K562 (cell line): ENCODE results near the gene NRXN3. TPM values are rescaled to one million over a fixed set of nuclear protein-coding genes. Genes with fewer than 3 reads are reported as not detected.

Experiments
- ATAC-seq: fragments of 200-7000 bp; cut with Tn5 transposase; 3 replicates; pipeline ENCODE4 v1.9.1; 2020; ENCODE audit warnings: moderate library complexity
- BruUV-seq: library from RNA; stranded (reverse); fragments of 400-500 nt; replicated peaks from 2 replicates; lab custom pipeline; 2021; lab: Mats Ljungman, UMichigan
- CTCF ChIA-PET: fragments of 300-600 bp; formaldehyde crosslinking; extraction: SDS; loops from one replicate; lab custom pipeline; 2021; ENCODE audit warnings: low intra/inter-chr PET ratio; lab: Yijun Ruan, JAX
- POLR2A ChIA-PET: fragments of 300-600, 350-650 bp; sonication (Branson Sonifier 250); formaldehyde crosslinking; extraction: SDS; loops from one replicate; lab custom pipeline; 2021; ENCODE audit warnings: antibody characterized with exemption, inconsistent platforms; lab: Yijun Ruan, JAX
- DNase-seq, 4 experiments: peaks; one replicate each; pipeline versions ENCODE4 v3.0.0 to v3.0.0-alpha.2; 2011 to 2018; ENCODE audit warnings: low spot score in 3 of 4, mixed read lengths in 3 of 4; ENCODE audit errors: extremely low read depth in 1 of 4
- FAIRE-seq: peaks from 2 replicates; lab custom pipeline; 2011; peaks lifted over from hg19 to GRCh38; lab: Jason Lieb, UNC
- H2AFZ ChIP-seq: 2 replicates; pipeline ENCODE4 v1.6.0; 2011; ENCODE audit warnings: low read depth, low read length, control low read depth, inconsistent platforms
- H3K27ac ChIP-seq: fragments of 200-600 bp; 3 replicates; pipeline ENCODE4 v1.8.0; 2011; ENCODE audit warnings: low read depth, mild to moderate bottlenecking, control low read depth, inconsistent platforms, low read length, moderate library complexity, mixed read lengths; ENCODE audit errors: extremely low read depth
- H3K27me3 ChIP-seq, 2 experiments: fragments of 300-600 bp in 1 of 2; 2 replicates in 1 of 2; 3 replicates in 1 of 2; pipeline versions ENCODE4 v1.6.0 to v1.8.0; 2011; ENCODE audit warnings: inconsistent platforms in 2 of 2, low read length in 2 of 2, mild to moderate bottlenecking in 1 of 2, mixed read lengths in 1 of 2, moderate library complexity in 1 of 2; ENCODE audit not compliant: control insufficient read depth in 2 of 2, insufficient read depth in 2 of 2
- H3K36me3 ChIP-seq: fragments of 300-600 bp; 3 replicates; pipeline ENCODE4 v1.8.0; 2011; ENCODE audit warnings: mild to moderate bottlenecking, low read length, inconsistent platforms; ENCODE audit not compliant: control insufficient read depth, insufficient read depth
- H3K4me1 ChIP-seq, 2 experiments: fragments of 200-600 bp in 1 of 2; replicated peaks in 1 of 2; 2 replicates in 1 of 2; 3 replicates in 1 of 2; pipeline versions ENCODE4 v1.5.1 to v1.8.0; 2011; ENCODE audit warnings: inconsistent platforms in 2 of 2, low read length in 2 of 2, mild to moderate bottlenecking in 1 of 2, mixed read lengths in 1 of 2, moderate library complexity in 1 of 2; ENCODE audit not compliant: control insufficient read depth in 2 of 2, insufficient read depth in 2 of 2
- H3K4me2 ChIP-seq: 2 replicates; pipeline ENCODE4 v1.6.1; 2011; ENCODE audit warnings: low read length, control low read depth, inconsistent platforms, mixed read lengths; ENCODE audit not compliant: insufficient read depth
- H3K4me3 ChIP-seq: fragments of 200-600 bp; sonication (generic), shearing (Covaris generic); 2 replicates; pipeline ENCODE4 v1.5.1; 2016; ENCODE audit warnings: control low read depth, inconsistent platforms
- H3K79me2 ChIP-seq: fragments of 200-600 bp; 3 replicates; pipeline ENCODE4 v1.8.0; 2011; ENCODE audit warnings: low read length, inconsistent platforms; ENCODE audit not compliant: control insufficient read depth, insufficient read depth
- H3K9ac ChIP-seq, 2 experiments: 2 replicates each; pipeline versions ENCODE4 v1.6.0 to v1.6.1; 2011; ENCODE audit warnings: low read depth in 2 of 2, low read length in 2 of 2, control low read depth in 1 of 2, inconsistent platforms in 1 of 2, mild to moderate bottlenecking in 1 of 2, mixed read lengths in 1 of 2; ENCODE audit not compliant: insufficient read depth in 1 of 2
- H3K9me1 ChIP-seq: one replicate; pipeline ENCODE4 v1.6.0; 2011; ENCODE audit warnings: inconsistent platforms, mild to moderate bottlenecking, low read length, moderate library complexity; ENCODE audit not compliant: control insufficient read depth, insufficient read depth
- H3K9me3 ChIP-seq: replicated peaks from 2 replicates; pipeline ENCODE4 v1.5.1; 2011; ENCODE audit warnings: low read depth, low read length, inconsistent platforms; ENCODE audit not compliant: control insufficient read depth, insufficient read depth
- H4K20me1 ChIP-seq: replicated peaks from 2 replicates; pipeline ENCODE4 v1.6.1; 2011; ENCODE audit warnings: low read length, inconsistent platforms, mixed read lengths; ENCODE audit not compliant: control insufficient read depth, insufficient read depth
- NCOR1 ChIP-seq: fragments of 450-650 bp; IDR thresholded peaks from 2 replicates; pipeline ENCODE4 v1.6.1; 2016; ENCODE audit warnings: mild to moderate bottlenecking, moderate library complexity
- NFIX ChIP-seq: fragments of 250-450 bp; sonication (Bioruptor Pico); IDR thresholded peaks from 2 replicates; pipeline ENCODE4 v1.4.0; 2020; ENCODE audit warnings: low read depth, mild to moderate bottlenecking, moderate library complexity
- PHB2 ChIP-seq: fragments of 450-650 bp; IDR thresholded peaks from 2 replicates; pipeline ENCODE4 v1.6.1; 2017; ENCODE audit warnings: low read depth
- RHOXF2B ChIP-seq: fragments of 250-450 bp; sonication (Bioruptor Pico); conservative IDR thresholded peaks from 2 replicates; pipeline ENCODE4 v1.5.1; 2021
- SP2 ChIP-seq: IDR thresholded peaks from 2 replicates; pipeline ENCODE4 v1.6.1; 2011; ENCODE audit warnings: mild to moderate bottlenecking, low read depth, low read length, moderate library complexity; ENCODE audit not compliant: poor library complexity, severe bottlenecking; ENCODE audit errors: extremely low read depth
- TBP ChIP-seq: optimal IDR thresholded peaks from 2 replicates; pipeline ENCODE3; 2011; ENCODE audit warnings: low read depth, low read length, improper control_type of control experiment
- ZNF184 ChIP-seq: sonication (generic); formaldehyde crosslinking; IDR thresholded peaks from 2 replicates; pipeline ENCODE4 v1.5.0; 2020; ENCODE audit warnings: missing genetic modification reagents
- ZNF407 ChIP-seq: fragments of 450-650 bp; IDR thresholded peaks from 2 replicates; pipeline ENCODE4 v1.6.1; 2016; ENCODE audit warnings: low read depth
- ZNF77 ChIP-seq: fragments of 250-450 bp; sonication (Bioruptor Pico); IDR thresholded peaks from 2 replicates; pipeline ENCODE4 v1.5.0; 2020
- WGBS: fragments of 100-300 bp; shearing (Covaris generic); methylation state at CpG from one replicate; pipeline ENCODE4 v1.1.6; 2016; ENCODE audit warnings: low coverage, mixed read lengths; ENCODE audit not compliant: insufficient coverage; ENCODE audit errors: missing lambda C conversion rate; 5-methylcytosine and 5-hydroxymethylcytosine counted together
- in situ Hi-C: fragments of 300-500 bp; cut with MboI; formaldehyde crosslinking; loops from 4 replicates; pipeline ENCODE4 v1.15.0; 2018; ENCODE audit warnings: inconsistent platforms, mixed read lengths
- intact Hi-C: fragments of 100-400 bp; cut with micrococcal nuclease; formaldehyde crosslinking; loops from 2 replicates; pipeline ENCODE4 v1.14.2; 2022
- polyA plus RNA-seq, 8 experiments: library from polyadenylated mRNA; depleted of rRNA in 4 of 8; stranded (reverse) in 5 of 8; unstranded in 3 of 8; fragments of >200 nt; fragmentation: Nextera tagmentation in 2 of 8; fragmentation: Illumina TruSeq in 1 of 8; extraction: Ambion mirVana in 2 of 8; extraction: Trizol in 1 of 8; gene quantifications; 2 replicates each; pipeline versions ENCODE4 v1.2.1 to v1.2.3, GENCODE V29; 2011 to 2014; ENCODE audit warnings: inconsistent platforms in 1 of 8, missing spikeins in 1 of 8
- total RNA-seq, 7 experiments: library from RNA; depleted of rRNA in 6 of 7; stranded (reverse); fragments of >200 nt in 6 of 7; fragmentation: Illumina TruSeq in 2 of 7; extraction: Trizol in 2 of 7; gene quantifications; 2 replicates each; pipeline versions ENCODE4 v1.2.1 to v1.2.3, GENCODE V29; 2011 to 2021; ENCODE audit warnings: low replicate concordance in 1 of 7

NRXN3 gene
- total and polyA plus RNA-seq, 9 of the 15 experiments (the other 6 are each of a cell fraction or from before 2014, with no cell fraction given), result 0.09 TPM; not detected in 8

GRCh38 chr14:79608446-79608845 is 1438.3 kb downstream of the NRXN3 start:
- ChIA-PET POLR2A (no interaction called here), CTCF (no interaction called here)
- Histone ChIP-seq H3K9me3 (no peaks in the 10 kb centered on the region), H3K79me2 (no peaks in the 10 kb centered on the region), H3K4me3 (no peak overlapping the region), H3K27ac (no peak overlapping the region), H3K9me1 (no peaks in the 10 kb centered on the region), H3K4me2 (no peak overlapping the region), H2AFZ (no peak overlapping the region), H4K20me1 (no peaks in the 10 kb centered on the region), H3K27me3 (no peaks in the 10 kb centered on the region), H3K36me3 (no peaks in the 10 kb centered on the region), H3K9ac (no peak overlapping the region), H3K4me1 (no peaks in the 10 kb centered on the region)
- FAIRE-seq (no peak), ATAC-seq (no peak), DNase-seq (no peak)
- intact Hi-C loops, result no loop called here
- 0% methylated on average over 3 of the region's 3 CpGs for WGBS
- in situ Hi-C loops, result no loop called here
- BruUV-seq, result no TSS peak
- no peak for TF ChIP-seq PHB2
- no peak for TF ChIP-seq ZNF407
- TF ChIP-seq SP2, result no peak
- TF ChIP-seq NCOR1, result no peak
- TF ChIP-seq TBP, result no peak
- TF ChIP-seq ZNF77 (CRISPR knock-in tag), result no peak
- no peak for TF ChIP-seq ZNF184 (CRISPR knock-in tag)
- TF ChIP-seq NFIX, result no peak
- no peak for TF ChIP-seq RHOXF2B
